Aorta (tissue), 5 donors: ENCODE measurements around the gene CDK16. TPM values are rescaled to one million over a fixed set of nuclear protein-coding genes. Genes with fewer than 3 reads are reported as not detected.

Source experiments
- ATAC-seq: fragments of 200-7000 bp; cut with Tn5 transposase; one replicate; pipeline ENCODE4 v1.9.1; 2022; ENCODE audit warnings: moderate library complexity; ENCODE audit not compliant: low FRiP score
- DNase-seq, 2 donors: peaks; one replicate each; pipeline ENCODE4 v3.0.0-alpha.2; 2020
- H3K27ac ChIP-seq, 2 donors: one replicate each; pipeline ENCODE4 v1.5.1; 2013; ENCODE audit warnings: low read length in 2 of 2, mild to moderate bottlenecking in 2 of 2, moderate library complexity in 2 of 2, control low read depth in 1 of 2, inconsistent platforms in 1 of 2, low read depth in 1 of 2
- H3K27me3 ChIP-seq, 2 donors: one replicate each; pipeline ENCODE4 v1.6.1; 2013; ENCODE audit warnings: control low read depth in 1 of 2, low read length in 1 of 2, mild to moderate bottlenecking in 1 of 2, moderate library complexity in 1 of 2; ENCODE audit not compliant: insufficient read depth in 2 of 2, control insufficient read depth in 1 of 2
- H3K36me3 ChIP-seq, 2 donors: one replicate each; pipeline ENCODE4 v1.6.1; 2013; ENCODE audit warnings: control low read depth in 1 of 2, low read length in 1 of 2, mild to moderate bottlenecking in 1 of 2; ENCODE audit not compliant: insufficient read depth in 2 of 2, control insufficient read depth in 1 of 2
- H3K4me1 ChIP-seq, 2 donors: one replicate each; pipeline ENCODE4 v1.6.1; 2013; ENCODE audit warnings: low read length in 2 of 2, control low read depth in 1 of 2, mild to moderate bottlenecking in 1 of 2, moderate library complexity in 1 of 2; ENCODE audit not compliant: insufficient read depth in 2 of 2, control insufficient read depth in 1 of 2
- H3K4me3 ChIP-seq, 2 donors: one replicate each; pipeline ENCODE4 v1.5.1; 2013; ENCODE audit warnings: low read length in 2 of 2, control low read depth in 1 of 2, mild to moderate bottlenecking in 1 of 2
- H3K9me3 ChIP-seq: one replicate; pipeline ENCODE4 v1.6.1; 2013; ENCODE audit warnings: mild to moderate bottlenecking, low read length; ENCODE audit not compliant: control insufficient read depth
- WGBS, 2 donors: extraction: QIAGEN DNeasy Blood & Tissue Kit; methylation state at CpG; one replicate each; pipeline ENCODE4 v1.1.7; 2013; 5-methylcytosine and 5-hydroxymethylcytosine counted together
- intact Hi-C, 2 donors: fragments of 100-400 bp; cut with DNase I; formaldehyde crosslinking; loops; one replicate each; pipeline versions ENCODE4 v1.14.2 to v1.15.0; 2022
- polyA plus RNA-seq, 2 donors: library from polyadenylated mRNA; stranded (reverse); fragments of 200-250 nt; gene quantifications; one replicate each; pipeline ENCODE4 v1.2.3, GENCODE V29; 2013
- total RNA-seq, 2 donors: library from RNA; stranded (reverse); fragmentation: NEBNext Ultra II Directional; extraction: Animal tissue kit (Norgen Biotek cat#: 25700); gene quantifications; one replicate each; pipeline ENCODE4 v1.2.1, GENCODE V29; 2021
- donor health status: healthy with polysubstance abuse.
- donor health status: Bipolar disorder and iron deficiency.
- donor health status: DM: no; HTN: no; CAD: no.
- donor health status: DM: no; HTN: no; CAD: no.
- donor health status: DM: yes; HTN: yes; CAD: no.

Gene CDK16
- total and polyA plus RNA-seq, 4 donors: 14.0 to 61.3 (median 49.0) TPM

- no peaks in the 10 kb centered on the region for H3K4me1 ChIP-seq
These were observed 22.1 kb downstream of the CDK16 start for GRCh38 chrX:47240619-47241018.

GRCh38 chrX:47241201-47242011 is 22.9 kb downstream of the CDK16 start:
- ATAC-seq: no peak
- intact Hi-C loops: no loop called here
- no peaks in the 10 kb centered on the region for H3K27me3 ChIP-seq
- peak in 1 of 2 donors; percentile 59 for DNase-seq
- no peak overlapping the region for H3K4me3 ChIP-seq
- H3K36me3 ChIP-seq: peaks cover 0 to 7% of the 10 kb centered on the region in 2 donors
- WGBS, 2 donors: 94 to 97% methylated on average over 18 of the region's 18 CpGs
- no peaks in the 10 kb centered on the region for H3K4me1 ChIP-seq
- no peaks in the 10 kb centered on the region for H3K9me3 ChIP-seq
- H3K27ac ChIP-seq: no peak overlapping the region

More at GRCh38 chrX:47240619-47241018, 22.1 kb downstream of the CDK16 start:
- DNase-seq (peak in 1 of 2 donors; percentile 50), ATAC-seq (no peak)
- Histone ChIP-seq H3K4me3 (no peak overlapping the region), H3K36me3 (peaks cover 0 to 7% of the 10 kb centered on the region in 2 donors), H3K27ac (no peak overlapping the region), H3K9me3 (no peaks in the 10 kb centered on the region), H3K27me3 (no peaks in the 10 kb centered on the region)
- intact Hi-C loops: no loop called here
- WGBS, 2 donors: 83 to 84% methylated on average over 7 of the region's 7 CpGs

- DNase-seq (peak in 1 of 2 donors; percentile 68), ATAC-seq (no peak)
- no peaks in the 10 kb centered on the region for H3K9me3 ChIP-seq
- WGBS, 2 donors: 83 to 87% methylated on average over 10 of the region's 10 CpGs
- H3K36me3 ChIP-seq: peaks cover 0 to 7% of the 10 kb centered on the region in 2 donors
- H3K27me3 ChIP-seq: no peaks in the 10 kb centered on the region
- H3K4me1 ChIP-seq: no peaks in the 10 kb centered on the region
- no peak overlapping the region for H3K4me3 ChIP-seq
- intact Hi-C loops: no loop called here
- no peak overlapping the region for H3K27ac ChIP-seq
These were observed 23.8 kb downstream of the CDK16 start for GRCh38 chrX:47242321-47242720.

GRCh38 chrX:47243351-47243750 is 24.9 kb downstream of the CDK16 start:
- Histone ChIP-seq H3K27me3 (no peaks in the 10 kb centered on the region), H3K4me1 (no peaks in the 10 kb centered on the region), H3K4me3 (no peak overlapping the region), H3K9me3 (no peaks in the 10 kb centered on the region), H3K36me3 (peaks cover 0 to 7% of the 10 kb centered on the region in 2 donors), H3K27ac (no peak overlapping the region)
- WGBS, 2 donors: 92 to 97% methylated on average over 13 to 14 of the region's 14 CpGs
- DNase-seq (peak in 1 of 2 donors; percentile 55), ATAC-seq (no peak)
- intact Hi-C loops: no loop called here

- no peaks in the 10 kb centered on the region for H3K4me1 ChIP-seq
- H3K4me3 ChIP-seq: no peak overlapping the region
- DNase-seq (peak in 1 of 2 donors; percentile 68), ATAC-seq (no peak)
- WGBS, 2 donors: 79 to 85% methylated on average over 16 of the region's 16 CpGs
- H3K27ac ChIP-seq: no peak overlapping the region
- peaks cover 0 to 7% of the 10 kb centered on the region in 2 donors for H3K36me3 ChIP-seq
- intact Hi-C loops: no loop called here
- H3K27me3 ChIP-seq: no peaks in the 10 kb centered on the region
- H3K9me3 ChIP-seq: no peaks in the 10 kb centered on the region
These were observed 26.2 kb downstream of the CDK16 start for GRCh38 chrX:47244676-47245075.

- WGBS, 2 donors: 77 to 82% methylated on average over 10 of the region's 10 CpGs
- H3K9me3 ChIP-seq: no peaks in the 10 kb centered on the region
- H3K27me3 ChIP-seq: no peaks in the 10 kb centered on the region
- no peak for DNase-seq
- no peak overlapping the region for H3K4me3 ChIP-seq
- ATAC-seq: no peak
- H3K36me3 ChIP-seq: peaks cover 0 to 7% of the 10 kb centered on the region in 2 donors
- H3K4me1 ChIP-seq: no peaks in the 10 kb centered on the region
- H3K27ac ChIP-seq: no peak overlapping the region
- intact Hi-C loops: no loop called here
These were observed 26.7 kb downstream of the CDK16 start for GRCh38 chrX:47245156-47245555.

- WGBS, 2 donors: 76 to 83% methylated on average over 23 of the region's 23 CpGs
- Histone ChIP-seq H3K27me3 (no peaks in the 10 kb centered on the region), H3K4me1 (no peaks in the 10 kb centered on the region), H3K9me3 (no peaks in the 10 kb centered on the region), H3K4me3 (no peak overlapping the region), H3K27ac (no peak overlapping the region), H3K36me3 (peaks cover 0 to 3% of the 10 kb centered on the region in 2 donors)
- intact Hi-C loops: no loop called here
- DNase-seq: no peak
- ATAC-seq: peak; percentile 13
These were observed 28.9 kb downstream of the CDK16 start for GRCh38 chrX:47247206-47247998.

- peaks cover 0 to 3% of the 10 kb centered on the region in 2 donors for H3K36me3 ChIP-seq
- H3K4me1 ChIP-seq: no peaks in the 10 kb centered on the region
- no peak overlapping the region for H3K4me3 ChIP-seq
- no peak for DNase-seq
- no peaks in the 10 kb centered on the region for H3K9me3 ChIP-seq
- no peak for ATAC-seq
- no peaks in the 10 kb centered on the region for H3K27me3 ChIP-seq
- H3K27ac ChIP-seq: no peak overlapping the region
- WGBS, 2 donors: 79 to 84% methylated on average over 13 of the region's 13 CpGs
- intact Hi-C loops: no loop called here
These were observed 29.5 kb downstream of the CDK16 start for GRCh38 chrX:47247999-47248320.
